ENCODE data around the gene COLEC12. TPM values are rescaled to one million over a fixed set of nuclear protein-coding genes. Genes with fewer than 3 reads are reported as not detected.

The COLEC12 gene
- total and polyA plus RNA-seq, 10 of the 15 experiments (the other 5 are each of a cell fraction or from before 2014, with no cell fraction given), result 0.04 to 0.05 TPM; not detected in 8

- RAD21 ChIA-PET (ENCODE audit: unreplicated experiment), result no interaction called here
- Histone ChIP-seq H3K9me3 (replicated peaks; ENCODE audit: control insufficient read depth, insufficient read depth, low read length) (no peaks in the 10 kb centered on the region), H3K4me3 (no peak overlapping the region), H3K4me2 (ENCODE audit: control insufficient read depth, insufficient read depth) (no peak overlapping the region), H3K27ac (ENCODE audit: control insufficient read depth, insufficient read depth) (no peak overlapping the region), H3K9ac (ENCODE audit: control insufficient read depth, insufficient read depth, low read length) (no peak overlapping the region), H2AFZ (ENCODE audit: control insufficient read depth, low read depth, low read length) (no peak overlapping the region), H3K27me3 (replicated peaks in 1 of 2; ENCODE audit: control insufficient read depth in 2 of 2, insufficient read depth in 2 of 2, low read length in 1 of 2) (no peaks in the 10 kb centered on the region), H4K20me1 (ENCODE audit: control insufficient read depth, insufficient read depth) (no peaks in the 10 kb centered on the region), H3K79me2 (ENCODE audit: control insufficient read depth, insufficient read depth, low read length) (peaks cover 13% of the 10 kb centered on the region), H3K4me1 (ENCODE audit: control insufficient read depth, insufficient read depth, low read length) (no peaks in the 10 kb centered on the region; the same call in 1 of the 2 replicates), H3K36me3 (ENCODE audit: control insufficient read depth in 2 of 2, insufficient read depth in 2 of 2, low read length in 1 of 2) (no peaks in the 10 kb centered on the region)
- CTCF ChIA-PET, result no interaction called here
- intact Hi-C loops (cut with micrococcal nuclease; ENCODE audit: unreplicated experiment), result no loop called here
- no TSS peak for BruUV-seq (replicated peaks)
- WGBS (ENCODE audit: insufficient coverage, insufficient replicate concordance, low lambda C conversion rate, missing lambda C conversion rate), result 93% methylated on average over 2 of the region's 2 CpGs
- ATAC-seq, result no peak
- in situ Hi-C loops (cut with MboI), result no loop called here
- TF ChIP-seq IKZF2 (IDR thresholded peaks at IDR 0.05), result no peak
- TF ChIP-seq, protein P1, sequence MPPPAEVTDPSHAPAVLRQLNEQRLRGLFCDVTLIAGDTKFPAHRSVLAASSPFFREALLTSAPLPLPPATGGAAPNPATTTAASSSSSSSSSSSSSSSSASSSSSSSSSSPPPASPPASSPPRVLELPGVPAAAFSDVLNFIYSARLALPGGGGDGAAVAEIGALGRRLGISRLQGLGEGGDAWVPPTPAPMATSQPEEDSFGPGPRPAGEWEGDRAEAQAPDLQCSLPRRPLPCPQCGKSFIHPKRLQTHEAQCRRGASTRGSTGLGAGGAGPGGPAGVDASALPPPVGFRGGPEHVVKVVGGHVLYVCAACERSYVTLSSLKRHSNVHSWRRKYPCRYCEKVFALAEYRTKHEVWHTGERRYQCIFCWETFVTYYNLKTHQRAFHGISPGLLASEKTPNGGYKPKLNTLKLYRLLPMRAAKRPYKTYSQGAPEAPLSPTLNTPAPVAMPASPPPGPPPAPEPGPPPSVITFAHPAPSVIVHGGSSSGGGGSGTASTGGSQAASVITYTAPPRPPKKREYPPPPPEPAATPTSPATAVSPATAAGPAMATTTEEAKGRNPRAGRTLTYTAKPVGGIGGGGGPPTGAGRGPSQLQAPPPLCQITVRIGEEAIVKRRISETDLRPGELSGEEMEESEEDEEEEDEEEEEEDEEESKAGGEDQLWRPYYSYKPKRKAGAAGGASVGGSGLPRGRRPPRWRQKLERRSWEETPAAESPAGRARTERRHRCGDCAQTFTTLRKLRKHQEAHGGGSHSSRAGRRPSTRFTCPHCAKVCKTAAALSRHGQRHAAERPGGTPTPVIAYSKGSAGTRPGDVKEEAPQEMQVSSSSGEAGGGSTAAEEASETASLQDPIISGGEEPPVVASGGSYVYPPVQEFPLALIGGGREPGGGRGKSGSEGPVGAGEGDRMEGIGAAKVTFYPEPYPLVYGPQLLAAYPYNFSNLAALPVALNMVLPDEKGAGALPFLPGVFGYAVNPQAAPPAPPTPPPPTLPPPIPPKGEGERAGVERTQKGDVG (CRISPR knock-in tag; IDR thresholded peaks at IDR 0.05), result no peak
- DNase-seq (ENCODE audit: low read depth, low spot score), result no peak
- POLR2A ChIA-PET, result no interaction called here
- SMC1A ChIA-PET (ENCODE audit: uncharacterized antibody, unreplicated experiment), result no interaction called here
- FAIRE-seq, result no peak
Observed at GRCh38 chr18:272650-273049, 227.9 kb downstream of the COLEC12 start.

DNA sequence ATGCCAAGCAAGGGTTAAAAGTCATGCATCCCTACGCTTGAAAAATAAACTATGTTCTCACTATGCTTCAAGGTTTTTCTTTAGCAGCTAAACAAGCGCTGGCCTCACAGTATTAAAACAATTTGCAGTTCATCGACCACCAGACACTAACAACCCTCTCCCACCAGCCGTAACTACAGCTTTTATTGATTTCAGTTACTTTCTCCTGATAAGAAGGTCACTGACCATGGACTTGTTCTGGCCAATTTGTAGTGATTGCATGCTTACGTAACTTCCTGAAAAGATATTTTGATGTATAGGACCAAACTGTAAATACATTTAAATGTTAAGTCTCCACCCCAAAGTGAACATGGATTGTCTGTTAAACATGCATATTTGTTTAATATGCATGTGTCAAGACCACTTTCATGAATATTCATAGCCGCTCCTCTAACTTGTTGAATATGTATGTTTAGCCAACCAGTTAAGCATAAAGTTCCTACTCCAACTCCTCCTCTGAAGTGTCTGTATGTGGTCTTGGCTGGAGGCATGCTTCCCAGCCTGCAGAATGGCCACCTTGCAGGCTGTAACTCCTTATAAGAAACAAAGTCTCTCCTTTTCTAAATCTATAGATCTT, 230.9 kb downstream of the COLEC12 start:
- ChIA-PET POLR2A (no interaction called here), RAD21 (ENCODE audit: unreplicated experiment) (no interaction called here), CTCF (interaction anchor here (1.8 kb wide), 1 partner anchor 109 kb away, joined by 6 read pairs; no protein-coding TSS in a partner anchor), SMC1A (ENCODE audit: uncharacterized antibody, unreplicated experiment) (no interaction called here)
- Histone ChIP-seq H3K4me3 (peak overlapping the region; percentile 95; the same call in 1 of the 2 replicates), H3K36me3 (ENCODE audit: control insufficient read depth in 2 of 2, insufficient read depth in 2 of 2, low read length in 1 of 2) (no peaks in the 10 kb centered on the region), H4K20me1 (ENCODE audit: control insufficient read depth, insufficient read depth) (no peaks in the 10 kb centered on the region), H3K9me3 (replicated peaks; ENCODE audit: control insufficient read depth, insufficient read depth, low read length) (no peaks in the 10 kb centered on the region), H3K27me3 (replicated peaks in 1 of 2; ENCODE audit: control insufficient read depth in 2 of 2, insufficient read depth in 2 of 2, low read length in 1 of 2) (no peaks in the 10 kb centered on the region), H2AFZ (ENCODE audit: control insufficient read depth, low read depth, low read length) (no peak overlapping the region), H3K9ac (ENCODE audit: control insufficient read depth, insufficient read depth, low read length) (no peak overlapping the region), H3K27ac (ENCODE audit: control insufficient read depth, insufficient read depth) (no peak overlapping the region), H3K79me2 (ENCODE audit: control insufficient read depth, insufficient read depth, low read length) (peaks cover 29% of the 10 kb centered on the region), H3K4me1 (ENCODE audit: control insufficient read depth, insufficient read depth, low read length) (no peaks in the 10 kb centered on the region; the same call in 1 of the 2 replicates), H3K4me2 (ENCODE audit: control insufficient read depth, insufficient read depth) (peak overlapping the region; percentile 43)
- 100% methylated on average over 6 of the region's 6 CpGs for WGBS (ENCODE audit: insufficient coverage, insufficient replicate concordance, low lambda C conversion rate, missing lambda C conversion rate)
- BruUV-seq (replicated peaks), result no TSS peak
- no peak for DNase-seq (ENCODE audit: low read depth, low spot score)
- intact Hi-C loops (cut with micrococcal nuclease; ENCODE audit: unreplicated experiment), result loop anchor here (5.0 to 10.0 kb wide), 2 partner anchors 348 to 565 kb away; no protein-coding TSS in a partner anchor
- in situ Hi-C loops (cut with MboI), result no loop called here
- no peak for ATAC-seq
- no peak for FAIRE-seq
- TF ChIP-seq, protein P2, sequence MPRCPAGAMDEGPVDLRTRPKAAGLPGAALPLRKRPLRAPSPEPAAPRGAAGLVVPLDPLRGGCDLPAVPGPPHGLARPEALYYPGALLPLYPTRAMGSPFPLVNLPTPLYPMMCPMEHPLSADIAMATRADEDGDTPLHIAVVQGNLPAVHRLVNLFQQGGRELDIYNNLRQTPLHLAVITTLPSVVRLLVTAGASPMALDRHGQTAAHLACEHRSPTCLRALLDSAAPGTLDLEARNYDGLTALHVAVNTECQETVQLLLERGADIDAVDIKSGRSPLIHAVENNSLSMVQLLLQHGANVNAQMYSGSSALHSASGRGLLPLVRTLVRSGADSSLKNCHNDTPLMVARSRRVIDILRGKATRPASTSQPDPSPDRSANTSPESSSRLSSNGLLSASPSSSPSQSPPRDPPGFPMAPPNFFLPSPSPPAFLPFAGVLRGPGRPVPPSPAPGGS (IDR thresholded peaks at IDR 0.05; ENCODE audit: borderline replicate concordance, insufficient read depth, low read depth, low read length, poor library complexity, severe bottlenecking), result no peak
- TF ChIP-seq YY1 (IDR thresholded peaks at IDR 0.05; ENCODE audit: low read depth, low read length) (no peak), EED (IDR thresholded peaks at IDR 0.05; ENCODE audit: low read depth) (no peak), HCFC1 (IDR thresholded peaks at IDR 0.05; ENCODE audit: low read length) (no peak), PAX5 (IDR thresholded peaks at IDR 0.05; ENCODE audit: borderline replicate concordance, low read depth, low read length) (no peak), NFYA (IDR thresholded peaks at IDR 0.05; ENCODE audit: borderline replicate concordance, low read depth, low read length) (no peak), SRF (IDR thresholded peaks at IDR 0.05; ENCODE audit: low read depth in 2 of 2, low read length in 2 of 2) (no peak), POLR2AphosphoS2 (IDR thresholded peaks at IDR 0.05; ENCODE audit: low read depth, low read length) (no peak)
- TF ChIP-seq, protein P3, sequence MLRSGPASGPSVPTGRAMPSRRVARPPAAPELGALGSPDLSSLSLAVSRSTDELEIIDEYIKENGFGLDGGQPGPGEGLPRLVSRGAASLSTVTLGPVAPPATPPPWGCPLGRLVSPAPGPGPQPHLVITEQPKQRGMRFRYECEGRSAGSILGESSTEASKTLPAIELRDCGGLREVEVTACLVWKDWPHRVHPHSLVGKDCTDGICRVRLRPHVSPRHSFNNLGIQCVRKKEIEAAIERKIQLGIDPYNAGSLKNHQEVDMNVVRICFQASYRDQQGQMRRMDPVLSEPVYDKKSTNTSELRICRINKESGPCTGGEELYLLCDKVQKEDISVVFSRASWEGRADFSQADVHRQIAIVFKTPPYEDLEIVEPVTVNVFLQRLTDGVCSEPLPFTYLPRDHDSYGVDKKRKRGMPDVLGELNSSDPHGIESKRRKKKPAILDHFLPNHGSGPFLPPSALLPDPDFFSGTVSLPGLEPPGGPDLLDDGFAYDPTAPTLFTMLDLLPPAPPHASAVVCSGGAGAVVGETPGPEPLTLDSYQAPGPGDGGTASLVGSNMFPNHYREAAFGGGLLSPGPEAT (IDR thresholded peaks at IDR 0.05; ENCODE audit: low read depth), result no peak

Measured in GM12878 (cell line).